AG09319 (cell line): ENCODE measurements around the gene MAD1L1.

ENCODE experiments used
- DNase-seq: peaks from one replicate; pipeline ENCODE4 v3.0.0-alpha.2; 2010; ENCODE audit warnings: low read depth; ENCODE audit errors: extremely low read depth
- CTCF ChIP-seq: IDR thresholded peaks from 2 replicates; pipeline ENCODE4 v1.5.1; 2011; ENCODE audit warnings: low read depth, mild to moderate bottlenecking, inconsistent platforms, low read length, moderate library complexity

MAD1L1 gene

GRCh38 chr7:1993776-1994740 is 238.7 kb downstream of the MAD1L1 start:
- no peak for DNase-seq
- TF ChIP-seq CTCF: no peak

- DNase-seq: no peak
- TF ChIP-seq CTCF: no peak
Observed at GRCh38 chr7:1993031-1993695, 239.6 kb downstream of the MAD1L1 start.

GRCh38 chr7:1992554-1992953 is 240.2 kb downstream of the MAD1L1 start:
- no peak for TF ChIP-seq CTCF
- DNase-seq: no peak

GRCh38 chr7:1990001-1990670 is 242.6 kb downstream of the MAD1L1 start:
- no peak for TF ChIP-seq CTCF
- no peak for DNase-seq

- no peak for DNase-seq
Observed at GRCh38 chr7:1989049-1989860, 243.5 kb downstream of the MAD1L1 start.

GRCh38 chr7:1988533-1988930 is 244.2 kb downstream of the MAD1L1 start:
- no peak for TF ChIP-seq CTCF
- DNase-seq: no peak

More at GRCh38 chr7:1989049-1989860, 243.5 kb downstream of the MAD1L1 start:
- TF ChIP-seq CTCF: no peak
